SK-N-SH (cell line): Measurements from ENCODE around the gene TAMALIN.

Experiments used
- EZH2phosphoT487 ChIP-seq: fragments of 200-600 bp; sonication (generic); IDR thresholded peaks from 2 replicates; pipeline ENCODE4 v1.6.1; 2017; ENCODE audit warnings: low read depth, mixed run types, mild to moderate bottlenecking, antibody characterized with exemption, moderate library complexity, borderline replicate concordance
- POLR2AphosphoS5 ChIP-seq: IDR thresholded peaks from 2 replicates; pipeline ENCODE4 v1.6.1; 2012; ENCODE audit warnings: low read depth, low read length

DNA sequence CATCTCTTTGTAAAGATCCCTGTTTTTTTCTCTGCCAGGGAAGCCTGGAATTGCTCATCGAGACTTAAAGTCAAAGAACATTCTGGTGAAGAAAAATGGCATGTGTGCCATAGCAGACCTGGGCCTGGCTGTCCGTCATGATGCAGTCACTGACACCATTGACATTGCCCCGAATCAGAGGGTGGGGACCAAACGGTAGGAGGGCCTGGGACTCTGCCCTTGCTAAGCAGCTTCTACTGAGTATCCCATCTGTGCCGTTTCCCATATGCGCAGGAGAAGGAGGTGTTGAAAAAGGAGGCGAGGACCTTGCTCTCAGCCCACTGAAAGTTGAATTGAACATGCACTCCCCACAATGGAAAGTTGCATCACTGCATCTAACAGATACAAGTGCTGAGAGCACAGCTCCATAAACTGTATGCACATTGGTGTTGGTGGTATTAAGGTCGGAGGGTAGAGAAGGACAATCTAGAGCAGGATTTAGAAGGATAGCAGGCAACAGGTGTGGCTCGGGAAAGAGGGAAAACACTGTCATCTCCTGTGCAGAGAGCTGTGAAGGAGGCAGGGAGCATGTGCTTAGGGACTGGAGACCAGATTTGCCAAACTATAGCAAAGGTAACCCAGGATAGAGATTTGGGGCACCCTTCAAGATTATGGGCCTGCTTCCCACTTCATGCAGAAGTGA is 21.5 kb upstream of the TAMALIN start:
- no peak for TF ChIP-seq POLR2AphosphoS5
- no peak for TF ChIP-seq EZH2phosphoT487
